DMS79 treated with DMSO at 0.1 percent for 48 hours (cell line): Measurements from ENCODE around the gene REM2.
"Not testable (repeated sequence)": the region's sequence is repeated elsewhere in the genome, so short reads cannot be mapped to it uniquely, and the experiment has no call there.

Experiments used
- DNase-seq: peaks from one replicate; lab custom pipeline; 2025; lab: John Stamatoyannopoulos, UW

Gene REM2

DNA sequence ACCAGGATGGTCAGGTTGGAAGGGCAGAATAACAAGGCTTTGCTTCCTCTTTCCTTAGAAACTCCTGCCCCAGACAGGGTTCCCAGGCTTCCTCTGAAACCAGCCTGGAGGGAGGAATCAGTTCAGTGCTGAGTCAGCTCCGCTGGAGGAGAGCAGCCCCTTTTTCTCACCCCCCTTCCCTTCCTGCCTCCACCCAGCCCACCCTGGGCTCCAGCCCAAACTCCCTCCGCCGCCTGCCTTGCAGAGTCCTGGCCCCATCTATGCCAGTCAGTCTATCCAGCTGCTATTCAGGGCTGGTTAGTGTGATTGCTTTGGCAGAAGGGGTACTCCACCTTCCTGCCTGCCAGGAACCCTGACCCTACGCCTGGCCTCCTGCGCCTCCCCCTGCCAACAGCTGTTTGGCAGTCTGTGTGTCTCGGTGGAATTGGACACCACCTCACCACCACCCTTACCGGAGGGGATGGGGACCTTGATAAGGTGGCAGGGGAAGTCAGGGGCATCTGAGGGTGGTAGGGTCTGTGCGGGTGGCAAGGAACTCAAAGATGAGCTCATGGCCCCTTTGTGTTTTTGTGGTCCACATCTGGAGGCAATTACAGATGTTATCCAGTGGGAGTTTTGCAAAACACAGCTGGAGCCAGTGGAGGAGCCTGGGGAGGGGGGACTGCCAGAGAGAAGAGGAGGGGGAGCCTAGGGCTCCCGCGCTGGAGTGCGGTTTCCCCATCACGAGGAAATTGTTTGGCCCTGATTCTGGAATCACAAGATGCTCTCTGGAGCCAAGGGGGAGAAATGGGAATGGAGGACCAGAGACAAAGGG lies 34.5 kb upstream of the REM2 start:
- DNase-seq = peak; percentile 60

DNA sequence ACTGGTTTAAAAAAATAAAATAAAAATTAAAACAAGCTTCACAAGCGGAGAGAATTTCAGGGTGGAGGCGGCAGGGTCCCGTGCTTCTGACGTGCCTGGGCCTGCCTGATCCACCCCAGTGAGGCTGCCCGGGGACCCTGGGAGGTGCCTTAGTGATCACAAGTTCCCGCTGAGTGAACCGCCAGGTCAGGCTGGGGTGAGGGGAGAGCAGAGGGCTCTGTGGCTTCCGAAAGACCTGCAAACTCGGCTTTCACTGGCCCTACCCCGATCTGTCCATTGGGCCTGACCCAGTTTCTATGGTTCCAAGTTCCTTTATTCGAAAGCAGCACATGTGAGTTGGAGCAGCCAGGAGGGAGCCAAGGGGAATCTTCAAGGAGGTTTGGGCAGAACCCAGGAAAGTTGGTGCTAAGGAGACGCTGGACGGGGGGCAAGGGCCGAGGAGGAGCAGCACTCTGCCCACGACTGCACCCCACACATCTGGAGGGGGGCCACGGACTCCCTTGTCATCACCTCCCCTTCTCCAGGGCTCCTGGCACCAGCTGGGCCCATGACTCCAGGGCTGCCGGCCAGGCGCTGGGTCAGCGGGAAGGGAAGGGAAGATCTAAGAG lies 33.7 kb upstream of the REM2 start:
- DNase-seq = peak; percentile 49

DNA sequence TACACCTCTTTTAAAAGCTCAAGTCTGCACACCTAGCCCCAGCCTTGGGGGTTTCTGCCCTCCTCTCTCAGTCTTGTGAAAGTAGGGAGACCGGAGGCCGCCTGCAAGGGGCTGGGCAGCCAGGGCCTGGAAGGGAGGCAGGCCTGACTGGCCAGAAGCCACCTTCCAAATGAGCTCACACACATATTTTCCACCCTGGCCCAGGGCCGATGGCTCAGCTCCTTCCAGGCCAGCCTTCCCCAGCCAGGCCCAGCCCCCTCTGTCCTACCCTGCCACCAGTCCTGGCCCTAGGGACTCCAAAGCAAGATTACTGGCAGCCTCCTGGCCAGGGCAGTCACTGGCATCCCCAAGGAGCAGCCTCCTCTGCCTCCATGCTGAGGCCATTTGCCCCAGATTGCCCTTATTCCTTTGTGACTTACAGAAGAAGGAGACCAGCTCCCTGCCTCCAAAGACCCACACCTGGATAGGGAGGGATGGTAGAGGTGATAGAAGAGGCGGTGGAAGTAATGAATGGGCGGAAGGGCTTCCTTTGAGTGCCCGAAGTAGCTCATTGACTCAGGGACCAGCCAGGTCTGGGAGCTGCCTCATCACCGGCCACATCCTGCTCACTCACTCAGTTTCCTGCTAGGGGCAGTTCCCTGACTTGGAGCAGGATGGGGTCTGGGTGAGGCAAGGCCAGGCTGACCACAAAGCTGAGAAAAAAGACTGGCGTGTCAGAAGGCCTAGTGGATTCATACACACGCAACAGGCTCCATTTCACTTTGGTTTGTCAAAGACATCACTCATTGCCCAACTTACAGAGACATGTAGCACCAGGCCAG lies 31.9 kb upstream of the REM2 start:
- DNase-seq = no peak

DNA sequence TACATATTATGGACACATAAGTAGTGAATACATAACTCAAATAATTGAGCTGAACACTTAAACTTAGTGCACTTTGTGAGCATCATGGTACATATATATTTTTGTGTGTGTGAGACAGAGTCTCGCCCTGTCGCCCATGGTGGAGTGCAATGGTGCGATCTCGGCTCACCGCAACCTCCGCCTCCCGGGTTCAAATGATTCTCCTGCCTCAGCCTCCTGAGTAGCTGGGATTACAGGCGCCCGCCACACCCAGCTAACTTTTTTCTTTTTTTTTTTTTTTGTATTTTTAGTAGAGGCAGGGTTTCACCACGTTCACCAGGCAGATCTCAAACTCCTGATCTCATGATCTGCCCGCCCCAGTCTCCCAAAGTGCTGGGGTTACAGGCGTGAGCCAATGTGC lies 30.8 kb upstream of the REM2 start:
- not testable (repeated sequence) for DNase-seq

- DNase-seq = no peak
Measured at GRCh38 chr14:22852599-22852939, 30.5 kb upstream of the REM2 start.

- DNase-seq = peak; percentile 82
Measured at GRCh38 chr14:22852940-22853767, 29.9 kb upstream of the REM2 start.

DNA sequence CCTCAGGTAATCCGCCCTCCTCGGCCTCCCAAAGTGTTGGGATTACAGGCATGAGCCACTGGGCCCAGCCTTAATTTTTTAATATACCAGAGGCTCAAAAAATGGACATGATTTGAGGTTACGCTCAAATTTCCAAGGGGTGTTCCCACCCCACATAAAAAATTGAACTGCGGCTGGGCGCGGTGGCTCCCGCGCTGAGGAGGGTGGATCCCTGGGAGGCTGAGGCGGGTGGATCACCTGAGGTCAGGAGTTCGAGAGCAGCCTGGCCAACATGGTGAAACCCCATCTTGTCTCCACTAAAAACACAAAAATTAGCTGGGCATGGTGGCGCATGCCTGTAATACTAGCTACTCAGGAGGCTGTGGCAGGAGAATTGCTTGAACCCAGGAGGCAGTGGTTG lies 28.7 kb upstream of the REM2 start:
- DNase-seq = not testable (repeated sequence)

- DNase-seq = no peak
Measured at GRCh38 chr14:22854963-22855724, 27.9 kb upstream of the REM2 start.

DNA sequence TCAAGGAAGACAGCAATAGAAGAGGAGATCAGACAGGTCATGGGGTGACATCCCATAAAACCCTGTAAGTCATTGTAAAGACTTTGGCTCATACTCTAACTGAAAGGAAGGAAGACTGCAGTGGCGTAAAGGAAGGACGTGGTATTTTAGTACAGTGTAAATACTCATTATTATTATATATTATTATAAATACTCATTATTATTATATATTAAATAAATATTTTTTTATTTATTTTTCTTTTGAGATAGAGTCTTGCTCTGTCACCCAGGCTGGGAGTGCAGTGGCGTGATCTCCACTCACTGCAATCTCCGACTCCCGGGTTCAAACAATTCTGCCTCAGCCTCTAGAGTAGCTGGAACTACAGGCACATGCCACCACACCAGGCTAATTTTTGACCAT lies 26.6 kb upstream of the REM2 start:
- no peak for DNase-seq

- not testable (repeated sequence) for DNase-seq
Measured at GRCh38 chr14:22860377-22860776, 22.6 kb upstream of the REM2 start.

- no peak for DNase-seq
Measured at GRCh38 chr14:22861651-22862050, 21.4 kb upstream of the REM2 start.

DNA sequence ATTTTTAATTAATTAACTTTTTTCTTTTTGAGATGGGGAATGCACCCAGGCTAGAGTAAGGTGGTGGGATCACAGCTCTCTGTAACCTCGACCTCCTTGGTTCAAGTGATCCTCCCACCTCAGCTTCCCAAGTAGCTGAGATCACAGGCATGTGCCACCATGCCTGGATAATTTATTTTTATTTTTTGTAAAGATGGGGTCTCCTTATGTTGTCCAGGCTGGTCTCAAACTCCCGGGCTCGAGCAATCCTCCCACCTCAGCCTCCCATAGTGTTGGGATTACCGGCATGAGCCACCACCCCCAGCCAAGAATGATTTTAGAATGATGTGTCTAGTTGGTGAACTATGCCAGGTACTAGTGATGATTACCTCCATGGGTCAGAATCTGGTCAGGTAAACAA lies 18.0 kb upstream of the REM2 start:
- DNase-seq = no peak

GRCh38 chr14:22865424-22866405 lies 17.3 kb upstream of the REM2 start:
- peak; percentile 51 for DNase-seq

DNA sequence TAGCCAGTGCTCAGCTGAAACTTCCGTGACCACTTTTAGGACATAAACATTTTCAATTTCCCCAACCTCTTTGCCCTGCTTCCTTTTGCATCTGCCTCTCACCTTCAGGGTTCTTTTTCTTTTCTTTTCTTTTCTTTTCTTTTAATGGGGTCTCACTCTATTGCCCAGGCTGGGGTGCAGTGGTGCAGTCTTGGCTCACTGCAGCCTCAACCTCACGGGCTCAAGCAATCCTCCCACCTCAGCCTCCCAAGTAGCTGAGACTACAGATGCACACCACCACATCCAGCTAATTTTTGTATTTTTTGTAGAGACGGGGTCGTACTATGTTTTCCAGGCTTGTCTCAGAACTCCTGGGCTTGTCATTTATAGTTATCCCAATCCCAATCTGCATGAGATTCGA lies 16.1 kb upstream of the REM2 start:
- no peak for DNase-seq

DNA sequence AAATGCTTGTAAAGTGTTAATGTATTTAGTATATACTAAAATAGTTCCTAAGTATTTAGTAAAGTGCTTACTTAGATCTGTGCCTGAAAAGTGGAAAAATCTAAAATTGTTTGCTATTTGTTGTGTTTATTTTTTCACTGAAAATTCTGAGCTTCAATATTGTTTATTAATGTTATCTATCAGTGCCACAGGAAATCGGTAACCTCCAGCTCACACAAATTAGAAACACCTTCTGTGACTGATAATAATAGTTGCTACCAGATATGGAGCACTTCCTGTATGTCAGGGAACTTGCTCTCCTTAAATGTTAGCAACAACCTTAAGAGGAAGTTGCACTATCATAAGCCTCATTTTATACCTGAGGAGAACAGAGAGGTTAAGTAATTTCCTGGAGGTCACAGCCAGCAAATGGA lies 12.2 kb upstream of the REM2 start:
- no peak for DNase-seq

- DNase-seq = peak; percentile 85
Measured at GRCh38 chr14:22871224-22872032, 11.6 kb upstream of the REM2 start, which contains the start of gene LRP10. LRP10 (plus strand) TSS chr14:22871740; CDS start chr14:22872304, 564 bp downstream.

DNA sequence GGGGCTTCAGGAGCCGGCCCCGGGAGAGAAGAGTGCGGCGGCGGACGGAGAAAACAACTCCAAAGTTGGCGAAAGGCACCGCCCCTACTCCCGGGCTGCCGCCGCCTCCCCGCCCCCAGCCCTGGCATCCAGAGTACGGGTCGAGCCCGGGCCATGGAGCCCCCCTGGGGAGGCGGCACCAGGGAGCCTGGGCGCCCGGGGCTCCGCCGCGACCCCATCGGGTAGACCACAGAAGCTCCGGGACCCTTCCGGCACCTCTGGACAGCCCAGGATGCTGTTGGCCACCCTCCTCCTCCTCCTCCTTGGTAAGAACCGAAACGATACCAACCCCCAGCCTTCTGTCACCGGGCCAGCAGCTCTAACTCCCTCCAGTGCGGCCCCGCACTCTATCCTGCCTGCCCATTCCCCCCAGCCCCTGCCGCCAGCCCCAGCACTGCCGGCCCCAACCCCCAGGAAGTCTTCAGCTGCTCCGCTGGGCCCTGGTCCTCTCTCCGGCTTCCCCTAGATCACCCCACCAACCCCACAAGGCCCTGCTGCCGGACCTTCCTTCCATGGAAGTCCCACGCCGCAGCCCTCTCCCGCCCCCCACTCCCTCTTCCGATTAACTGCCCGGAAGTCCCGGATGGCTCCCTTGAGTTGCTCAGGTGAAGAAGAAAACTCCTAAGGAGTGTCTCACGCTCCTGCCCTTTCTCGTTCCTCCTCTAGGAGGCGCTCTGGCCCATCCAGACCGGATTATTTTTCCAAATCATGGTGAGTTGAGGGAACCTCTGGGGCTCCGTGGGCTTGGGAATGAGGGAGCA lies 10.8 kb upstream of the REM2 start:
- peak; percentile 91 for DNase-seq

DNA sequence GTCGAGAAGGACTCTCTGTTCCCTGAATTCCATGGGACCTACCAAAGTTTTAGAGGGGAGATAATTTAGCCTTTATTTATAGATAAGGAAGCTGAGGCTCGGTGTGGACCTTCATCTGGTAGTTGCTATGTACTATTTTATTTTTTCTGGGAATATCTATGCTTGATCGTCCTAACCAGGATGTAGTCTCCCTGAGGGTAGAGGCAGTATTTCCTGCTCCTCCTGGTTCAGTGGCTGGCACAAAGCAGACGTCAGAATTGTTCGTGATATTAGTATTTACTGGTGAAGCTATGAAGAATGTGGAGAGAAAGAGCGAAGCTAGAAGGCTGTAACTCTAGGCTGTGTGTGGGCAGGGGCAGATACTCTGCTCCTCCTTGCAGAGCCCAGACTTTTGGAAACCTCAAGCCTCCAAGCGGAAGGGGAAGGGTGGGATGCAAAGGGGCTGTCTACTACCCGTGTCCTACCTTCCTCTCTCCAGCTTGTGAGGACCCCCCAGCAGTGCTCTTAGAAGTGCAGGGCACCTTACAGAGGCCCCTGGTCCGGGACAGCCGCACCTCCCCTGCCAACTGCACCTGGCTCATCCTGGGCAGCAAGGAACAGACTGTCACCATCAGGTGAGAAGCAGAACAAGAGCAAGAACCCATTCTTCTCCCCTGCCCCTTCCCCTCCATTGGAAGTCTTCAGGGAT lies 10.0 kb upstream of the REM2 start:
- no peak for DNase-seq
